SK-N-SH (cell line): ENCODE measurements around the gene CD79A. TPM values are rescaled to one million over a fixed set of nuclear protein-coding genes. Genes with fewer than 3 reads are reported as not detected.

Source experiments
- CTCF ChIA-PET: fragments of 300-600, 350-600 bp; formaldehyde crosslinking; extraction: SDS; loops from one replicate; lab custom pipeline; 2021; lab: Yijun Ruan, JAX
- POLR2A ChIA-PET: fragments of 350-600 bp; sonication (Branson Sonifier 250); formaldehyde crosslinking; extraction: SDS; loops from one replicate; lab custom pipeline; 2020; ENCODE audit warnings: antibody characterized with exemption, inconsistent platforms; lab: Yijun Ruan, JAX
- DNase-seq: peaks from one replicate; pipeline ENCODE4 v3.0.0; 2012
- H2AFZ ChIP-seq: fragments of 200-600 bp; sonication (generic); 2 replicates; pipeline ENCODE4 v1.8.1; 2016; ENCODE audit warnings: antibody characterized with exemption, mild to moderate bottlenecking, low read depth
- H3F3A ChIP-seq: fragments of 200-600 bp; sonication (generic); replicated peaks from 2 replicates; pipeline ENCODE3; 2016; ENCODE audit warnings: antibody characterized with exemption, mild to moderate bottlenecking; ENCODE audit not compliant: insufficient read depth
- H3K27ac ChIP-seq, 2 experiments: fragments of 200-500 bp in 1 of 2; fragments of 200-600 bp in 1 of 2; sonication (Bioruptor generic) in 1 of 2; sonication (generic), shearing (Covaris generic) in 1 of 2; 2 replicates each; pipeline versions ENCODE4 v1.5.1 to v1.6.1; 2014 to 2016; ENCODE audit warnings: low read depth in 2 of 2, inconsistent platforms in 1 of 2, low read length in 1 of 2, mild to moderate bottlenecking in 1 of 2, mixed read lengths in 1 of 2
- H3K27me3 ChIP-seq: fragments of 200-600 bp; sonication (generic), shearing (Covaris generic); 2 replicates; pipeline ENCODE4 v1.6.1; 2016; ENCODE audit warnings: mixed run types; ENCODE audit not compliant: insufficient read depth
- H3K36me3 ChIP-seq, 2 experiments: fragments of 200-500 bp in 1 of 2; fragments of 200-600 bp in 1 of 2; sonication (Bioruptor generic) in 1 of 2; sonication (generic) in 1 of 2; replicated peaks in 1 of 2; 2 replicates each; pipeline versions ENCODE3 to v1.5.1; 2014 to 2016; ENCODE audit warnings: low read length in 1 of 2, mild to moderate bottlenecking in 1 of 2; ENCODE audit not compliant: insufficient read depth in 2 of 2, control insufficient read depth in 1 of 2
- H3K4me1 ChIP-seq, 2 experiments: fragments of 200-500 bp in 1 of 2; fragments of 200-600 bp in 1 of 2; sonication (Bioruptor generic) in 1 of 2; sonication (generic), shearing (Covaris generic) in 1 of 2; 2 replicates each; pipeline versions ENCODE4 v1.5.1 to v1.6.1; 2014 to 2016; ENCODE audit warnings: low read depth in 1 of 2, low read length in 1 of 2, mixed run types in 1 of 2; ENCODE audit not compliant: insufficient read depth in 2 of 2, control insufficient read depth in 1 of 2
- H3K4me2 ChIP-seq: fragments of 200-600 bp; sonication (generic), shearing (Covaris generic); 2 replicates; pipeline ENCODE4 v1.6.1; 2017; ENCODE audit warnings: mixed run types
- H3K4me3 ChIP-seq, 2 experiments: fragments of 200-500 bp in 1 of 2; fragments of 200-600 bp in 1 of 2; sonication (Bioruptor generic) in 1 of 2; sonication (generic), shearing (Covaris generic) in 1 of 2; 2 replicates each; pipeline versions ENCODE4 v1.5.1 to v1.8.1; 2014 to 2016; ENCODE audit warnings: low read depth in 2 of 2, inconsistent platforms in 1 of 2, low read length in 1 of 2, mild to moderate bottlenecking in 1 of 2, mixed read lengths in 1 of 2, moderate library complexity in 1 of 2
- H3K79me2 ChIP-seq: fragments of 200-600 bp; sonication (generic); 2 replicates; pipeline ENCODE4 v1.8.1; 2017; ENCODE audit warnings: mild to moderate bottlenecking; ENCODE audit not compliant: insufficient read depth
- H3K9ac ChIP-seq: fragments of 200-600 bp; sonication (generic); 2 replicates; pipeline ENCODE4 v1.6.1; 2017; ENCODE audit warnings: mixed run types
- H3K9me2 ChIP-seq: fragments of 200-600 bp; sonication (generic); 2 replicates; pipeline ENCODE4 v1.6.1; 2017; ENCODE audit warnings: mixed run types
- H3K9me3 ChIP-seq: fragments of 200-600 bp; sonication (generic); 2 replicates; pipeline ENCODE4 v1.6.1; 2017; ENCODE audit warnings: mixed run types, mild to moderate bottlenecking, moderate library complexity
- H4K20me1 ChIP-seq: fragments of 200-600 bp; sonication (generic); 2 replicates; pipeline ENCODE4 v1.6.1; 2017; ENCODE audit warnings: mild to moderate bottlenecking, mixed run types; ENCODE audit not compliant: insufficient read depth
- CHD2 ChIP-seq: fragments of 150-350 bp; IDR thresholded peaks from 2 replicates; pipeline ENCODE4 v1.6.1; 2018; ENCODE audit warnings: low read length; ENCODE audit not compliant: partially characterized antibody
- CTCF ChIP-seq: fragments of 200-600 bp; sonication (generic); IDR thresholded peaks from 2 replicates; pipeline ENCODE4 v1.6.1; 2017; ENCODE audit warnings: antibody characterized with exemption, mild to moderate bottlenecking, moderate library complexity
- JUND ChIP-seq: IDR thresholded peaks from 2 replicates; pipeline ENCODE4 v1.4.0; 2012
- MAX ChIP-seq: IDR thresholded peaks from 2 replicates; pipeline ENCODE4 v1.4.0; 2012; ENCODE audit warnings: low read depth
- PBX3 ChIP-seq: IDR thresholded peaks from 2 replicates; pipeline ENCODE4; 2012
- POLR2AphosphoS5 ChIP-seq: IDR thresholded peaks from 2 replicates; pipeline ENCODE4 v1.6.1; 2012; ENCODE audit warnings: low read depth, low read length
- RAD21 ChIP-seq: IDR thresholded peaks from 2 replicates; pipeline ENCODE4 v1.6.1; 2012; ENCODE audit warnings: mild to moderate bottlenecking, low read length
- RFX5 ChIP-seq: IDR thresholded peaks from 2 replicates; pipeline ENCODE4 v1.6.1; 2012; ENCODE audit warnings: mild to moderate bottlenecking, improper control_type of control experiment, low read length
- SMC3 ChIP-seq: IDR thresholded peaks from 2 replicates; pipeline ENCODE4 v1.6.1; 2012; ENCODE audit warnings: low read depth, low read length, improper control_type of control experiment
- TAF1 ChIP-seq: IDR thresholded peaks from 2 replicates; pipeline ENCODE4 v1.6.1; 2012; ENCODE audit warnings: low read depth, mild to moderate bottlenecking, low read length, moderate library complexity, borderline replicate concordance
- TCF12 ChIP-seq: IDR thresholded peaks from 2 replicates; pipeline ENCODE4 v1.4.0; 2012
- TEAD4 ChIP-seq: IDR thresholded peaks from 2 replicates; pipeline ENCODE4 v1.4.0; 2012; ENCODE audit warnings: mild to moderate bottlenecking, borderline replicate concordance; ENCODE audit not compliant: insufficient read depth
- USF2 ChIP-seq: fragments of 150-350 bp; IDR thresholded peaks from 2 replicates; pipeline ENCODE4 v1.6.1; 2017; ENCODE audit warnings: antibody characterized with exemption, low read length, low read depth, borderline replicate concordance
- YY1 ChIP-seq: IDR thresholded peaks from 2 replicates; pipeline ENCODE4 v1.4.0; 2012; ENCODE audit warnings: low read depth, mild to moderate bottlenecking
- WGBS: methylation state at CpG from one replicate; pipeline ENCODE4 v1.1.6; 2017; ENCODE audit warnings: low lambda C conversion rate; 5-methylcytosine and 5-hydroxymethylcytosine counted together
- polyA plus RNA-seq, 3 experiments: library from polyadenylated mRNA; depleted of rRNA; stranded (reverse); fragments of >200 nt; gene quantifications; 2 replicates each; pipeline ENCODE4 v1.2.3, GENCODE V29; 2012
- small RNA-seq, 7 experiments: library from RNA; depleted of rRNA; stranded (forward); fragments of <200 nt; gene quantifications; one replicate each; pipeline ENCODE3, GENCODE V24; 2012
- TF ChIP-seq, protein P1 (sequence below): IDR thresholded peaks from 2 replicates; pipeline ENCODE4 v1.4.0; 2012; ENCODE audit warnings: low read depth, borderline replicate concordance
- TF ChIP-seq, protein P2 (sequence below): fragments of 150-350 bp; IDR thresholded peaks from 2 replicates; pipeline ENCODE4 v1.6.1; 2016; ENCODE audit warnings: mild to moderate bottlenecking, low read depth, low read length

The CD79A gene
- polyA plus RNA-seq, 1 of the 3 experiments (the other 2 are of a cell fraction), result 0.20 TPM

GRCh38 chr19:41929536-41930071, 52.5 kb downstream of the CD79A start (continued):
- no peak for TF ChIP-seq POLR2AphosphoS5
- TF ChIP-seq CHD2, result no peak
- no peak for TF ChIP-seq RFX5
- no peak for TF ChIP-seq TEAD4
- no peak for TF ChIP-seq CTCF
- no peak for TF ChIP-seq RAD21

- no peak overlapping the region for H3K4me2 ChIP-seq
- no peaks in the 10 kb centered on the region for H3K9me3 ChIP-seq
- no peaks in the 10 kb centered on the region for H3K79me2 ChIP-seq
- DNase-seq, result no peak
- H3K9me2 ChIP-seq, result no peaks in the 10 kb centered on the region
- H3F3A ChIP-seq, result no peaks in the 10 kb centered on the region
- ChIA-PET POLR2A (no interaction called here), CTCF (interaction anchor here (1.1 to 2.3 kb wide), 4 partner anchors 22 to 57 kb away, joined by 3 to 6 read pairs (median 4); partner anchors contain the start of gene RABAC1)
- no peak overlapping the region for H3K27ac ChIP-seq
- H3K4me1 ChIP-seq, result peaks cover 0 to 14% of the 10 kb centered on the region in 2 experiments; a peak in 2 of 4 replicates
- H3K27me3 ChIP-seq, result peaks cover 24% of the 10 kb centered on the region
- H3K4me3 ChIP-seq, result no peak overlapping the region
- H4K20me1 ChIP-seq, result 0 out of 2 replicates have a peak, but pooled peaks cover 2% of the 10 kb centered on the region
- no peak overlapping the region for H3K9ac ChIP-seq
- no peak for TF ChIP-seq USF2
- TF ChIP-seq RFX5, result no peak
- no peak for TF ChIP-seq YY1
- TF ChIP-seq, protein P1, sequence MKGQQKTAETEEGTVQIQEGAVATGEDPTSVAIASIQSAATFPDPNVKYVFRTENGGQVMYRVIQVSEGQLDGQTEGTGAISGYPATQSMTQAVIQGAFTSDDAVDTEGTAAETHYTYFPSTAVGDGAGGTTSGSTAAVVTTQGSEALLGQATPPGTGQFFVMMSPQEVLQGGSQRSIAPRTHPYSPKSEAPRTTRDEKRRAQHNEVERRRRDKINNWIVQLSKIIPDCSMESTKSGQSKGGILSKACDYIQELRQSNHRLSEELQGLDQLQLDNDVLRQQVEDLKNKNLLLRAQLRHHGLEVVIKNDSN, result no peak
- no peak for TF ChIP-seq PBX3
- TF ChIP-seq, protein P2, sequence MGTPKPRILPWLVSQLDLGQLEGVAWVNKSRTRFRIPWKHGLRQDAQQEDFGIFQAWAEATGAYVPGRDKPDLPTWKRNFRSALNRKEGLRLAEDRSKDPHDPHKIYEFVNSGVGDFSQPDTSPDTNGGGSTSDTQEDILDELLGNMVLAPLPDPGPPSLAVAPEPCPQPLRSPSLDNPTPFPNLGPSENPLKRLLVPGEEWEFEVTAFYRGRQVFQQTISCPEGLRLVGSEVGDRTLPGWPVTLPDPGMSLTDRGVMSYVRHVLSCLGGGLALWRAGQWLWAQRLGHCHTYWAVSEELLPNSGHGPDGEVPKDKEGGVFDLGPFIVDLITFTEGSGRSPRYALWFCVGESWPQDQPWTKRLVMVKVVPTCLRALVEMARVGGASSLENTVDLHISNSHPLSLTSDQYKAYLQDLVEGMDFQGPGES, result no peak
- no peak for TF ChIP-seq SMC3
- TF ChIP-seq TCF12, result no peak
- TF ChIP-seq JUND, result no peak
- TF ChIP-seq TAF1, result no peak
- TF ChIP-seq MAX, result no peak
- H3K36me3 ChIP-seq, result no peaks in the 10 kb centered on the region
- no peak overlapping the region for H2AFZ ChIP-seq
- 67% methylated on average over 6 of the region's 7 CpGs for WGBS
Measured at GRCh38 chr19:41930322-41930722, 53.2 kb downstream of the CD79A start.

Small RNA genes within 50 kb of the gene (small RNA-seq; reads per million reads assigned to genes)
- gene MIR6797, result 0 to 0.43 (median 0) reads per million in 7 experiments

Other genes with a start within 250 kb of the CD79A start
- not detected in 2 replicates for gene CEACAM7, start 189.0 kb upstream of the CD79A start, polyA plus RNA-seq (2012; rRNA removed)
- gene CEACAM5, start 168.7 kb upstream of the CD79A start, polyA plus RNA-seq (2012; rRNA removed), result not detected in 2 replicates
- not detected in 2 replicates for gene CEACAM6, start 121.7 kb upstream of the CD79A start, polyA plus RNA-seq (2012; rRNA removed)
- gene CEACAM3, start 80.7 kb upstream of the CD79A start, polyA plus RNA-seq (2012; rRNA removed), result not detected in 2 replicates
- not detected in 2 replicates for gene LYPD4, start 32.6 kb upstream of the CD79A start, polyA plus RNA-seq (2012; rRNA removed)
- not detected in 2 replicates for gene DMRTC2, start 32.2 kb upstream of the CD79A start, polyA plus RNA-seq (2012; rRNA removed)
- 2,819 and 3,310 TPM in 2 replicates for gene RPS19, start 17.0 kb upstream of the CD79A start, polyA plus RNA-seq (2012; rRNA removed)
- gene ARHGEF1, start 5.9 kb downstream of the CD79A start, polyA plus RNA-seq (2012; rRNA removed), result 67.3 and 102 TPM in 2 replicates
- gene ERFL, start 51.2 kb downstream of the CD79A start, polyA plus RNA-seq (2012; rRNA removed), result 0.03 and 0.07 TPM in 2 replicates
- gene RABAC1, start 82.0 kb downstream of the CD79A start, polyA plus RNA-seq (2012; rRNA removed), result 252 and 287 TPM in 2 replicates
- 0.75 and 0.77 TPM in 2 replicates for gene ATP1A3, start 117.0 kb downstream of the CD79A start, polyA plus RNA-seq (2012; rRNA removed)
- gene GRIK5, start 192.9 kb downstream of the CD79A start, polyA plus RNA-seq (2012; rRNA removed), result 0.71 and 2.4 TPM in 2 replicates
- 6.9 and 8.5 TPM in 2 replicates for gene ZNF574, start 198.9 kb downstream of the CD79A start, polyA plus RNA-seq (2012; rRNA removed)